ENCODE data around the gene PRR5L. TPM values are rescaled to one million over a fixed set of nuclear protein-coding genes. Genes with fewer than 3 reads are reported as not detected.

PRR5L gene
- total and polyA plus RNA-seq, 8 donors, result 10.6 to 27.0 (median 17.4) TPM

DNA sequence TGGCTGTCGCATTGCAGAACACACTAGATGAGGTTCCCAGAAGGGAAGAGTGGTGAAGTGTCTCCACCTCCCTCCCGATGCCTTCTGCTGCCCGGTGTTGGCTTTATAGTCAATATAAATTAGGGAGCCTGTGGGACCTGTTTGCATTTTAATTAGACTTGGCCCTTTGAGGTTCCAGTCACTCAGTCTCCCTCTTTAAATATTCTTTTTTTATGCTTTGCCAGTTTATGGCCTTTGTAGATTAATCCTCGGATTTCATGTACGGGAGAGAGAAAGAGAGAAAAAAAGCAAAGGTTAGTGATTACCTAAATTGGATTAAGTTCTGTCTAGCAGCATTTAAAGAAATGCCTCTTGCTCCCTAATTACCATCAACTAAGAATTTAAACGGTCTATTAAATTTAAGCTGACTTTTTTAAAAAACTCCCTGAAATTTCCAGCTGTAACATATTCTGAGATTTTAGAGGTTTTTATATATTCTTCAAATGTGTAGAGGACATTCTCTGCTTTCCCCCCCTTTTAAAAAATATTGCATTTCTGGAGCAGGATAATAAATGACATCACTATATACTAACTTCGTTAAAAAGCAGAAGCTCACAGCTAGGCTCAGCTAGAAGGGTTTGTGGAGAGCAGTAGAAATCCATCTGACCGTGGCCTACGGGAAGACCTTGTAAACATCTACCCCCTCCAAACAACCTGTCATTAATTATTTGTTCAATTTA lies 84.4 kb downstream of the PRR5L start:
- peak overlapping the region in 1 of 2 donors; percentile 23 for H3K27ac ChIP-seq
- no peak for ATAC-seq

DNA sequence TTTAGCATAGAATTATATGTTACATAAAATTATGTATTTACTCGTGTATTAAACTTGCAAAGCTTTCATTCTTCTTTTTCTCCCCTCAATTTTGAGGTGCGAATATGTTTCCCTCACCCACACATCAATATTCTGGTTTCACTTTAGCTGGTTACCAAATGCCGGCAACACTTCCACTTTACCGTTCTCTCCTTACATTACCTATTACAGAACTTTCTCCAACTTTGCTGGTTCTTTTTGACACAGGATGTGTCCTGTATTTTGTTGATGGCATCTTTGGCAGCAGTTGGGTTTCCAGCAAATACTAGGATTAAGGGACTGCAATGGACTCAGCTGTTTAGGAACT lies 84.9 kb downstream of the PRR5L start:
- TF ChIP-seq, protein P1, sequence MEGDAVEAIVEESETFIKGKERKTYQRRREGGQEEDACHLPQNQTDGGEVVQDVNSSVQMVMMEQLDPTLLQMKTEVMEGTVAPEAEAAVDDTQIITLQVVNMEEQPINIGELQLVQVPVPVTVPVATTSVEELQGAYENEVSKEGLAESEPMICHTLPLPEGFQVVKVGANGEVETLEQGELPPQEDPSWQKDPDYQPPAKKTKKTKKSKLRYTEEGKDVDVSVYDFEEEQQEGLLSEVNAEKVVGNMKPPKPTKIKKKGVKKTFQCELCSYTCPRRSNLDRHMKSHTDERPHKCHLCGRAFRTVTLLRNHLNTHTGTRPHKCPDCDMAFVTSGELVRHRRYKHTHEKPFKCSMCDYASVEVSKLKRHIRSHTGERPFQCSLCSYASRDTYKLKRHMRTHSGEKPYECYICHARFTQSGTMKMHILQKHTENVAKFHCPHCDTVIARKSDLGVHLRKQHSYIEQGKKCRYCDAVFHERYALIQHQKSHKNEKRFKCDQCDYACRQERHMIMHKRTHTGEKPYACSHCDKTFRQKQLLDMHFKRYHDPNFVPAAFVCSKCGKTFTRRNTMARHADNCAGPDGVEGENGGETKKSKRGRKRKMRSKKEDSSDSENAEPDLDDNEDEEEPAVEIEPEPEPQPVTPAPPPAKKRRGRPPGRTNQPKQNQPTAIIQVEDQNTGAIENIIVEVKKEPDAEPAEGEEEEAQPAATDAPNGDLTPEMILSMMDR (IDR thresholded peaks at IDR 0.05), result no peak
- ATAC-seq (no peak), DNase-seq (no peak)
- Histone ChIP-seq H3K36me3 (no peaks in the 10 kb centered on the region), H3K27me3 (peaks cover 4 to 29% of the 10 kb centered on the region in 2 donors), H3K4me1 (peaks cover 0 to 48% of the 10 kb centered on the region in 2 donors), H3K4me3 (no peak overlapping the region), H3K9me3 (no peaks in the 10 kb centered on the region), H3K27ac (peak overlapping the region in 1 of 2 donors; percentile 23)
- intact Hi-C loops (cut with DNase I), result no loop called here

More for the DNA sequence above, 84.4 kb downstream of the PRR5L start:
- TF ChIP-seq, protein P1 (IDR thresholded peaks at IDR 0.05), result no peak
- H3K4me1 ChIP-seq, result peaks cover 0 to 48% of the 10 kb centered on the region in 2 donors
- H3K9me3 ChIP-seq, result no peaks in the 10 kb centered on the region
- H3K27me3 ChIP-seq, result peaks cover 4 to 34% of the 10 kb centered on the region in 2 donors
- no peak for DNase-seq
- H3K36me3 ChIP-seq, result no peaks in the 10 kb centered on the region
- intact Hi-C loops (cut with DNase I), result no loop called here
- no peak overlapping the region for H3K4me3 ChIP-seq

DNA sequence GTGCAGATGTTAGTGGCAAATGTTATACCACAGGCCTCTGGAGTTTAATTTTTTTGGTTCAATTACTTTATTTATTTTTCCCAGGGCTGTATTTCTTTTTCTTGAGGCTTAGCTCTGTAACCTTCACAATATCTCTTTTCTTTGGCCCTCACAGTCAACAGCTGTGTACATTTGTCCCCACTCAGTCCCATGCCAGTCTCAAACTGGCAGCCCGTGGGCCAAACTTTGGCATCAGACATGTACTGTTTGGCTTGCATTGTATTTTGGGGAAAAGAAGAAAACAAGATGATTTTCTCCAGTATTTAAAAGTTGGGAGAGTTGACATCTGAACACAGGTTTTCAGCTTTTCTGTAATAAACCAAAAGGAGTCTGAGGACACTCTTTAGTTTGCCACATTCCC lies 87.1 kb downstream of the PRR5L start:
- peaks cover under 1 to 37% of the 10 kb centered on the region in 2 donors for H3K4me1 ChIP-seq
- ATAC-seq, result no peak
- no peaks in the 10 kb centered on the region for H3K9me3 ChIP-seq
- no peak for DNase-seq
- TF ChIP-seq, protein P1 (IDR thresholded peaks at IDR 0.05), result no peak
- H3K4me3 ChIP-seq, result no peak overlapping the region
- intact Hi-C loops (cut with DNase I), result no loop called here
- H3K27ac ChIP-seq, result no peak overlapping the region
- peaks cover under 1 to 8% of the 10 kb centered on the region in 2 donors for H3K27me3 ChIP-seq
- no peaks in the 10 kb centered on the region for H3K36me3 ChIP-seq

DNA sequence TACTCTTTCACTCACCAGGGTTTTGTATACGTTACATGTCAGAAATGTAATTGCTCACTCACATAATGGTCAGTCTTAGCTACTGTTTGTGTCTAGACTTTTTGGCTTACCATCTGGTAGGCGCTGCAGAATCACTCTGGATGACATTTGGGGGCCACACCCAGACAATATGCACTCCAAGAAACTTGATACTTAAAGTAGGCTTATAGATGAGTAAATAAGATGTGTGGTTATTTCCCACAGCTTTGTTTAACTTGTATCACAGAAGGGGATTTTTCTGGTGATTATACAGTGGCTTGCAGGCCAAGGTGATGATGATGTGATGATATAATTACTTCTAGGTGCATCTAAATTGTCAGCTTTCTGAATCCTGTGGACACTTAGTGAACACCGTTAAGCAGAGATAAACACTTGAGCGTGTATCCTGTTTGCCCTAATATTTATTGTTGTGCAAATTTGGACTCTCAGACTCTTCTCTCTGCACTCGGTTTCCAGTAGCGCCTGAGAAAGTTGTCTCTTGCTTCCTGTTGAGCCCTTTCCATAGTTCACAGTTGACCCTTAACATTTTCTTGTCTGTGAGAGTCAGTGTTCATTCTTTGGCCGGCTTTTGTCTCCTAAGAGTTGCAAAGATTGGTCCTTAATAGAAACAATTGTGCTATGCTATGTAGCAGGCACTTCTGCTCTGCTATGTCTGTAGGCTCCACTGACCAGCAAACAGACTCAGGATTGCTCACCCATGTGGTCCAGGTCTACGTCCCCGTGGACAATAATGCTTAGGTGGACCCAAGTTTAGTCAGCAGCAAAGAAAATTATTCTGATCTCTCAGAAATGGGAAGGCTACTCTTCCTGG lies 89.3 kb downstream of the PRR5L start:
- TF ChIP-seq, protein P1 (IDR thresholded peaks at IDR 0.05), result no peak
- Histone ChIP-seq H3K4me3 (no peak overlapping the region), H3K36me3 (no peaks in the 10 kb centered on the region), H3K4me1 (peaks cover 4 to 31% of the 10 kb centered on the region in 2 donors), H3K9me3 (no peaks in the 10 kb centered on the region), H3K27me3 (no peaks in the 10 kb centered on the region), H3K27ac (no peak overlapping the region)
- DNase-seq (peak in 2 of 4 donors; percentile 81 to 83), ATAC-seq (peak; percentile 20)
- intact Hi-C loops (cut with DNase I), result no loop called here

DNA sequence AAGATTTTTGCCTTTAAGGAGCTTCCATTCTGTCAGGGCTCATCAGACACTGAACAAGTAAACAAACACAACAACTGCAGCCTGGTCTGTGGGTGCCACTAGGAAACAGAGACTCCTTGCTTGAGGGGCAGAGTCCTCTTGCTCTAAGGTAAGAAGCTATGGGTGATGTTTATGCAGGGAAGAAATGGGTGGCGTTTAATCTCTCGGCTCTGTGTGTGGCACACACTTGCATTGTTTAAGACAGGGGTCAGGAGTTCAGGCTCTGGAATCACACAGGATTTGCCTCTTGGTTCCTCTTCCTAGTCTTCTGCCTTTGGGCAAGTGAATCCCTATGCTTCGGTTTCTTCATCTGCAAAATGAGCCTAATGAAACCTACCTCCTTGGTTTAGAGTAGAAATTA lies 90.3 kb downstream of the PRR5L start:
- Histone ChIP-seq H3K27ac (no peak overlapping the region), H3K36me3 (no peaks in the 10 kb centered on the region), H3K9me3 (no peaks in the 10 kb centered on the region), H3K4me3 (no peak overlapping the region), H3K4me1 (peaks cover 4 to 33% of the 10 kb centered on the region in 2 donors), H3K27me3 (no peaks in the 10 kb centered on the region)
- DNase-seq, result no peak
- intact Hi-C loops (cut with DNase I), result no loop called here
- TF ChIP-seq, protein P1 (IDR thresholded peaks at IDR 0.05), result no peak
- ATAC-seq, result no peak
